ENCODE measurements around the gene TARBP2.
"Not testable (repeated sequence)": the region's sequence is repeated elsewhere in the genome, so short reads cannot be mapped to it uniquely, and the experiment has no call there.

The TARBP2 gene

GRCh38 chr12:53478865-53479264 lies 22.2 kb upstream of the TARBP2 start:
- TF ChIP-seq MYC (IDR thresholded peaks at IDR 0.05; ENCODE audit: low read depth, low read length) (no peak), POLR2A (IDR thresholded peaks at IDR 0.05; ENCODE audit: extremely low read depth, insufficient read length) (no peak)
- TF ChIP-seq, protein P1, sequence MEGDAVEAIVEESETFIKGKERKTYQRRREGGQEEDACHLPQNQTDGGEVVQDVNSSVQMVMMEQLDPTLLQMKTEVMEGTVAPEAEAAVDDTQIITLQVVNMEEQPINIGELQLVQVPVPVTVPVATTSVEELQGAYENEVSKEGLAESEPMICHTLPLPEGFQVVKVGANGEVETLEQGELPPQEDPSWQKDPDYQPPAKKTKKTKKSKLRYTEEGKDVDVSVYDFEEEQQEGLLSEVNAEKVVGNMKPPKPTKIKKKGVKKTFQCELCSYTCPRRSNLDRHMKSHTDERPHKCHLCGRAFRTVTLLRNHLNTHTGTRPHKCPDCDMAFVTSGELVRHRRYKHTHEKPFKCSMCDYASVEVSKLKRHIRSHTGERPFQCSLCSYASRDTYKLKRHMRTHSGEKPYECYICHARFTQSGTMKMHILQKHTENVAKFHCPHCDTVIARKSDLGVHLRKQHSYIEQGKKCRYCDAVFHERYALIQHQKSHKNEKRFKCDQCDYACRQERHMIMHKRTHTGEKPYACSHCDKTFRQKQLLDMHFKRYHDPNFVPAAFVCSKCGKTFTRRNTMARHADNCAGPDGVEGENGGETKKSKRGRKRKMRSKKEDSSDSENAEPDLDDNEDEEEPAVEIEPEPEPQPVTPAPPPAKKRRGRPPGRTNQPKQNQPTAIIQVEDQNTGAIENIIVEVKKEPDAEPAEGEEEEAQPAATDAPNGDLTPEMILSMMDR (IDR thresholded peaks at IDR 0.05; ENCODE audit: low read depth, low read length), result no peak
- TF ChIP-seq, protein P2, sequence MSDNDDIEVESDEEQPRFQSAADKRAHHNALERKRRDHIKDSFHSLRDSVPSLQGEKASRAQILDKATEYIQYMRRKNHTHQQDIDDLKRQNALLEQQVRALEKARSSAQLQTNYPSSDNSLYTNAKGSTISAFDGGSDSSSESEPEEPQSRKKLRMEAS (IDR thresholded peaks at IDR 0.05; ENCODE audit: low read depth, low read length), result no peak

DNA sequence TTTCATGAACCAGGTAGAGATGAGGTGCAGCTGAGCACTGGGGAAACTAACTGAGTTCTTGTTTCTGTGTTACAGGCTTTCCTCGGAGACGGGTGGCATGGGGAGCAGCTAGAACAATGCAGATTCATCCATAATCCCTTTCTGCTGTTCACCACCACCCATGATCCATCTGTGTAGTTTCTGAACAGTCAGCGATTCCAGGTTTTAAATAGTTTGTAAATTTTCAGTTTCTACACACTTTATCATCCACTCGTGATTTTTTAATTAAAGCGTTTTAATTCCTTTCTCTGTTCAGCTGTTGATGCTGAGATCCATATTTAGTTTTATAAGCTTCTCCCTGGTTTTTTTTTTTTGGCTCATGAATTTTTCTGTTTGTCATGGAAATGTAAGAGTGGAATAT lies 21.8 kb upstream of the TARBP2 start:
- TF ChIP-seq MYC (IDR thresholded peaks at IDR 0.05; ENCODE audit: low read depth, low read length) (no peak), POLR2A (IDR thresholded peaks at IDR 0.05; ENCODE audit: extremely low read depth, insufficient read length) (no peak)
- TF ChIP-seq, protein P2 (IDR thresholded peaks at IDR 0.05; ENCODE audit: low read depth, low read length), result no peak
- TF ChIP-seq, protein P1 (IDR thresholded peaks at IDR 0.05; ENCODE audit: low read depth, low read length), result no peak
- DNase-seq (ENCODE audit: low read depth), result no peak

More at GRCh38 chr12:53478865-53479264, 22.2 kb upstream of the TARBP2 start:
- no peak overlapping the region for H3K4me3 ChIP-seq (ENCODE audit: low read depth, low read length)
- DNase-seq (ENCODE audit: low read depth), result no peak

DNA sequence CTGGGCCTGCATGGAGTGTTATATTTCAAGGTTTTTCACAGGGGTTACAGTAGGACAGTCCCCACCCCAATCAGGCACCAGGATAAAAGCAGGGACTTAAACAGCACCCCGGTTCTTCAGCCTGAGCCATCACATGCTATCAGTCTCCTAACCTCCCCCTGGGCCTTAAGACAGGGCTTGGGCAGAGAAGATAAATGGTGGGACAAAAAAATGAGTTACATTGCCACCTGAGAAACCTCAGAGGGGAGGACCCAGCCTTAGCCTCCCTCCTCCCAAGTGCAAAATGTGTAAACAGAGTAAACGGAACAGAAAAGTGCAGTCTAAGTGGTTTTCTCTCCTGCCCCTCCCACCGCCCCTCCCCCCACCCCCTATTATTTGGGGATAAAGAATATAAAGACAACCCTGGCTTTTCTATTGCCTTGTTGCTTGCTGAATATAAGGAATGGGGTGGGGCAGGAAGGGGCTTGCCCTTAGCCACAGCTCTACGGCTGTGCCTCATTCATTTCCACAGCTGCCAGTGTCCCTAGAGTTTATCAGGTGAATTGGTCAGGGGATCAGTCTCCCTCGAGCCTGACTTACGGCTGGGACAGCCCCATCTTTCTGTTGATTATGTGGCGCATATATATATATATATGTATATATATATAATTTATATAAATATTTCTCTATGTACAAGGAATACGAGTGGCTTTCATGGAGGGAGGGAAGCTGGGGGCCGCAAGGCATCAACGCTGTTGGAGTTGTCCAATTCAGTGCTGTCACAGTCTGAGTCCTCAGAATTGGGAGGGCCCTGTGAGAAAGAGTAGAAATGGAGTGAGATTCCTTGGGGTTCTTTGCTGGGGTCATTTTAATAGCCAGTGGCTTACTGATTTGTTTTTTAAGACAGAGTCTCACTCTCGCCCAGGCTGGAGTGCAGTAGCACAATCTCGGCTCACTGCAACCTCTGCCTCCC lies 20.3 kb upstream of the TARBP2 start:
- no peak for DNase-seq (ENCODE audit: low read depth)
- H3K4me3 ChIP-seq (ENCODE audit: low read depth, low read length), result no peak overlapping the region

More for the DNA sequence above, 21.8 kb upstream of the TARBP2 start:
- H3K4me3 ChIP-seq (ENCODE audit: low read depth, low read length), result no peak overlapping the region

GRCh38 chr12:53481458-53481857 lies 19.6 kb upstream of the TARBP2 start:
- DNase-seq (ENCODE audit: low read depth); H3K4me3 ChIP-seq (ENCODE audit: low read depth, low read length): not testable (repeated sequence)

More for the DNA sequence above, 20.3 kb upstream of the TARBP2 start:
- TF ChIP-seq, protein P1 (IDR thresholded peaks at IDR 0.05; ENCODE audit: low read depth, low read length), result no peak
- no peak for TF ChIP-seq MYC (IDR thresholded peaks at IDR 0.05; ENCODE audit: low read depth, low read length)
- TF ChIP-seq, protein P2 (IDR thresholded peaks at IDR 0.05; ENCODE audit: low read depth, low read length), result no peak
- TF ChIP-seq POLR2A (IDR thresholded peaks at IDR 0.05; ENCODE audit: extremely low read depth, insufficient read length), result no peak

GRCh38 chr12:53481939-53482586 lies 19.0 kb upstream of the TARBP2 start:
- DNase-seq (ENCODE audit: low read depth), result peak; percentile 55
- H3K4me3 ChIP-seq (ENCODE audit: low read depth, low read length), result no peak overlapping the region
- TF ChIP-seq POLR2A (IDR thresholded peaks at IDR 0.05; ENCODE audit: extremely low read depth, insufficient read length) (peak; percentile 2), MYC (IDR thresholded peaks at IDR 0.05; ENCODE audit: low read depth, low read length) (no peak)
- TF ChIP-seq, protein P1 (IDR thresholded peaks at IDR 0.05; ENCODE audit: low read depth, low read length), result peak; percentile 25
- TF ChIP-seq, protein P2 (IDR thresholded peaks at IDR 0.05; ENCODE audit: low read depth, low read length), result no peak

DNA sequence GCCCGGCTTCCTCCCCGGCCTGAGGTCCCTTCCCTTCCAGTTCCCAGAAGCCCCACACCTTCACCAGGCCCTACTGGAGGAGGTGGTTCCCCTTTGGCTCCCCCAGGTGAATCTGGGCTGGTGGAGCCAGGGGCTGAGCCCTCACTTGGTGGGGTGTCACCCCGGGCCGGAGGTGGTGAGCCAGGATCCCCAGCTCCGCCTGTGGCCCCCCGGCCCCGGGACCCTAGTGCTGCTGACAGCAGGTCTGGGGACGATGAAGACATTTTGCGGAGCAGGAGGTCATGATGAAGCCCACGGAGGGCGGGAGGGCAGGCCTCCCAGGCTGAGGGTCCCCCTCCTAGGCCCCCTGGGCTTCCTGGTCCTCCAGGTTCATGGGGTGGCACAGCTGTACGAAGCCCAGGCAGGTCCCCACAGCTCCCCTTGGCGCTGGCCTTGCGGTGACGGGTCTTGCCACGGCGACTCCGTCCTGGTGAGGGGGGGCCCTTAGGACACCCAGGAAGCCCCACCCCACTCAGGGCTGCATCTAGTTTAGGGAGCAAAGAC lies 18.4 kb upstream of the TARBP2 start:
- DNase-seq (ENCODE audit: low read depth), result peak; percentile 37
- H3K4me3 ChIP-seq (ENCODE audit: low read depth, low read length), result no peak overlapping the region
- TF ChIP-seq, protein P1 (IDR thresholded peaks at IDR 0.05; ENCODE audit: low read depth, low read length), result no peak
- TF ChIP-seq MYC (IDR thresholded peaks at IDR 0.05; ENCODE audit: low read depth, low read length) (no peak), POLR2A (IDR thresholded peaks at IDR 0.05; ENCODE audit: extremely low read depth, insufficient read length) (no peak)
- TF ChIP-seq, protein P2 (IDR thresholded peaks at IDR 0.05; ENCODE audit: low read depth, low read length), result no peak
